GM10847 (cell line): ENCODE measurements around the gene ZSCAN21.

Source experiments
- POLR2A ChIP-seq: IDR thresholded peaks from 2 replicates; pipeline ENCODE4 v1.6.1; 2011; ENCODE audit not compliant: insufficient read length; ENCODE audit errors: extremely low read depth

Gene ZSCAN21

GRCh38 chr7:100064162-100064561 is 14.6 kb downstream of the ZSCAN21 start:
- no peak for TF ChIP-seq POLR2A

GRCh38 chr7:100065452-100066186 is 16.0 kb downstream of the ZSCAN21 start:
- no peak for TF ChIP-seq POLR2A

- no peak for TF ChIP-seq POLR2A
These were observed 17.4 kb downstream of the ZSCAN21 start for GRCh38 chr7:100066953-100067352.

GRCh38 chr7:100069991-100070390 is 20.4 kb downstream of the ZSCAN21 start:
- TF ChIP-seq POLR2A, result no peak

GRCh38 chr7:100071018-100071723 is 21.6 kb downstream of the ZSCAN21 start:
- no peak for TF ChIP-seq POLR2A

- TF ChIP-seq POLR2A, result no peak
These were observed 22.9 kb downstream of the ZSCAN21 start for GRCh38 chr7:100072462-100072861.

- no peak for TF ChIP-seq POLR2A
These were observed 25.3 kb downstream of the ZSCAN21 start for GRCh38 chr7:100074841-100075240.

GRCh38 chr7:100075418-100075817 is 25.8 kb downstream of the ZSCAN21 start:
- TF ChIP-seq POLR2A, result no peak

GRCh38 chr7:100077205-100077604 is 27.6 kb downstream of the ZSCAN21 start:
- TF ChIP-seq POLR2A, result no peak

- no peak for TF ChIP-seq POLR2A
These were observed 29.5 kb downstream of the ZSCAN21 start for GRCh38 chr7:100079024-100079560.

- TF ChIP-seq POLR2A, result no peak
These were observed 31.4 kb downstream of the ZSCAN21 start for GRCh38 chr7:100080907-100081534.

- TF ChIP-seq POLR2A, result peak; percentile 66
These were observed 32.0 kb downstream of the ZSCAN21 start, which contains the start of gene ZNF3 for GRCh38 chr7:100081535-100082102. Gene ZNF3, minus strand, starts transcription at chr7:100081723. Its CDS starts 4,366 bp downstream, at chr7:100077357.

GRCh38 chr7:100082978-100083377 is 33.4 kb downstream of the ZSCAN21 start:
- TF ChIP-seq POLR2A, result no peak

- TF ChIP-seq POLR2A, result no peak
These were observed 35.9 kb downstream of the ZSCAN21 start for GRCh38 chr7:100085515-100085914.

GRCh38 chr7:100087055-100087750 is 37.6 kb downstream of the ZSCAN21 start:
- no peak for TF ChIP-seq POLR2A

GRCh38 chr7:100088095-100088620 is 38.6 kb downstream of the ZSCAN21 start:
- TF ChIP-seq POLR2A, result no peak
